Measurements from ENCODE around the gene C1orf210.

Gene C1orf210

DNA sequence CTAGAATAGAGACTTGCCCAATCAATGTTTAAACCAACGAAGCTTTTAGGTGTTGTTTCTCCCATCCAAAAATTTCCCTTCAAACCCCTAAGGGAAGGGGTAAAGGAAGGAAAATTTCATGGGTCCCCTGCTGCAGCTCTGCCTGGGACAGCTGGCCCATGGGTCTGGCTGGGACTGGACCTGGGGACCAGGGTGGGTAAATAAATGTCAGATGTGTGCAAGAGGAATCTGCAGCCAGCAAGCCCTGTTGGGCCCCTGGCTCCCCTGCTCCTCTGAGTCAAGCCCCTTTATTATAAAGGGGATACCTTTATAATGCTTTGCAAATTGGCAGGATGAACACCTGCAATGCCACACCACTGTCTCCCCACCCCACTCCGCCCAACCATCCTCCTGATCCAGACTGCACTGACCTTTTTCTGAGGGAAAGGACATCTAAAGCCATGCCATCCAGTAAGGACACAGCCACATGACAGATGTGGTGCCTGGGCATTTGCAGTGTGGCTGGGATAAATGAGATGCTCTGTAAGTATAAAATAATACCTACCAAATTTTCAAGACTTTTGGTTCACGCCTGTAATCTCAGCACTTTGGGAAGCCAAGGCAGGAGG is 17.5 kb downstream of the C1orf210 start:
- TF ChIP-seq ZNF274 (IDR thresholded peaks at IDR 0.05; ENCODE audit: low read depth, low read length), result no peak

DNA sequence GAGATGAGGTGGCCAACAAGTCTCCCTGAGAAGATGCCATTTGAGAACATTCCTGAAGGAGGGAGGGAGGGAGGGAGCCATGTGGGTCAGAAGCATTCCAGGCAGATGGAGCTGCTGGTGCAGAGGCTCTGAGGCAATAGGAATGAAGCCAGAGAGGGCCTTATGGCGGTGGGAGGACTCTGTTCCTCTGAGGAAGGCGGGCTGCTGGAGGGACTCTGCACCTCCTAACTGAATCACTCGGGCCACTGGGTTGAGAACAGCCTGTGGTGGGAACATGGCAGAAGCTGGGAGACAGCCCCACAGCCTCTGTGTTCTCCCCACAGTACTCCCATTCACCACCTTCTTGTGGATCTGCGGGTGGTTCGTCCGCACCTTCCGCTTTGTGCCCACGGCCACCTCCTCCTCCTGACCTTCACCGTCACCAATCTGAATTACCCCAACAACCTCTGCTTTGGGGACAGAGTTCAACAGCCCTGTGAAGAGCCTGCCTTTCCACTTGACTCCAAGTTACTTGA is 18.0 kb downstream of the C1orf210 start:
- no peak overlapping the region for H3K4me3 ChIP-seq (ENCODE audit: low read length)
- TF ChIP-seq ZNF274 (IDR thresholded peaks at IDR 0.05; ENCODE audit: low read depth, low read length), result no peak

More for the DNA sequence above, 17.5 kb downstream of the C1orf210 start:
- H3K4me3 ChIP-seq (ENCODE audit: low read length), result no peak overlapping the region

DNA sequence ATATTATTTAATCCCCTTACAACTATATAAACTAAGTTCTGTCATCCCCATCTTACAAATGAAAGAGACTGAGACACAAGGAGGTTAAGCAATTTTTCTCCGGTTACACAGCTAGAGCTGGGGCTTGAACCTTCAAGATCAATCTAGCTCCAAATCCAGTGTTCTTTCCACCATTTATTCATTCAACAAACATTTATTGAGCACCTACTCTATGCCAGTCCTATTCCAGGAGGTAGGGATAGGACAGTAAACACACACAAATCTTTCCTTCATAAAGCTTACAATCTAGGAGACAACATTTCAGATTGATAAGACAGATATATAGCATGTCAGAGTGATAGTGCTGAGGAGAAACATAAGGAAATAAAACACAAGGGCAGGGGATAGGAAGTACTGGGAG is 18.5 kb downstream of the C1orf210 start:
- no peak overlapping the region for H3K4me3 ChIP-seq (ENCODE audit: low read length)
- TF ChIP-seq ZNF274 (IDR thresholded peaks at IDR 0.05; ENCODE audit: low read depth, low read length), result no peak

GRCh38 chr1:43265431-43265830 is 19.9 kb downstream of the C1orf210 start:
- TF ChIP-seq ZNF274 (IDR thresholded peaks at IDR 0.05; ENCODE audit: low read depth, low read length), result no peak
- no peak overlapping the region for H3K4me3 ChIP-seq (ENCODE audit: low read length)

DNA sequence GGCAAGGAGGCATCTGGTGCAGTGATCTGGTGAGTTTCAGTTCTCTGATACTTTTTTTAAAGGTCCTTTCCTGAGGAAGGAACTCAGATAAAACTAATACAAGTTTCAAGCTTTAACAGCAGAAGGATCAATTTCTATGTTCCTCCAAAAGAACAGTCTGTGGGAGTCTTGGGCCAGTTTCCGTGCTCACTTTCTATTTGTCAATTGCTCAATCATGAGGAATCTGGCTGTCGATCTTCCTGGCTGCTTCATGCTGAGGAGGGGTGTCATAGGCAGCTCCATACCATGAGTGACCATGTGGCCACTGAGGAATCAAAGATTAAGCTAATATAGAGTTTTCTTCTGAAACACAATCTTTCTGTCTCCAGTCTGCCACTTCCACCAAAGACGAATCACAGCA is 27.0 kb downstream of the C1orf210 start:
- no peak overlapping the region for H3K4me3 ChIP-seq (ENCODE audit: low read length)
- no peak for TF ChIP-seq ZNF274 (IDR thresholded peaks at IDR 0.05; ENCODE audit: low read depth, low read length)

DNA sequence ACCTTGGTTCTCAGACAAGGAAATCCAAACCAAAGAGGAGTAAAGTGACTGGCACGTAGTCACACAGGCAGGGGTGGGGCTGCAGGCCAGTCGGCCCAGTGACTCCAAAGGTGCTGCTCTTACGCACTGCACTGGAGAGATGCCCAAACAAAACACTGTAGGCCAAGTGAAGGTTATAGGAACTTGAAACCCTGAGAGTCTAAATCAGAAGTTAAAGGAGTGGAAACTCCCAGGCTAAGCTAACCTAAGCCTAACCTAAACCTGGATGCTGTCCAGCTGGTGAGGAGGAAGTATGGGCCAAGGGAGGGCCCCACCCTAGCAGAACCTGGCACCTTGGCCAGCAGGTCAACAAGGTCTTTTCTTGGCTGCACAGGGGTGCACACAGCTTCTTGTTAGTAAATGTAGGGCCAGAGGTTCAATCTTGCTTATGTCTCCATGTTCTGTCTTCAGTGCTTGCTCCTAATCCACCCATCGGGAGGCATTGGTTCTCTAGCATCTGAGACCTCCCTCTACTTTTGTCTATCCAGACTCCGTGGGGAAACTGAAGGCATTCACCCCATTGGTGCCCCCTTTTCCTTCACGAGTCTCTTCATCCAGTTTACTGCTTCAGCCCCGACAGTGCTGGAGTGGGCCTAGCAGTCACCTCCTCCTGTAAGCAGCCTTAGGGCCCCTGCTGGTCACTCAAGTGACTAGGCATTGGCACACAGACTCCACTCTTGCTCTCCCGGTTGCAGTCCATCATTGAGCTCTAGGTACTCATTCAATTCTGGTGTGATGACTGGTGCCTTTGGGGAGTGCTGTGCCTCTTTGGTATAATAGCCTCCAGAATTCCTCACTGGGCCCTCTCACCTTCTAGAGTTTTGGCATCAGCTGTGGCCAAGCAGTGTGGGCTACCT is 28.5 kb downstream of the C1orf210 start:
- H3K4me3 ChIP-seq (ENCODE audit: low read length), result no peak overlapping the region
- no peak for TF ChIP-seq ZNF274 (IDR thresholded peaks at IDR 0.05; ENCODE audit: low read depth, low read length)

DNA sequence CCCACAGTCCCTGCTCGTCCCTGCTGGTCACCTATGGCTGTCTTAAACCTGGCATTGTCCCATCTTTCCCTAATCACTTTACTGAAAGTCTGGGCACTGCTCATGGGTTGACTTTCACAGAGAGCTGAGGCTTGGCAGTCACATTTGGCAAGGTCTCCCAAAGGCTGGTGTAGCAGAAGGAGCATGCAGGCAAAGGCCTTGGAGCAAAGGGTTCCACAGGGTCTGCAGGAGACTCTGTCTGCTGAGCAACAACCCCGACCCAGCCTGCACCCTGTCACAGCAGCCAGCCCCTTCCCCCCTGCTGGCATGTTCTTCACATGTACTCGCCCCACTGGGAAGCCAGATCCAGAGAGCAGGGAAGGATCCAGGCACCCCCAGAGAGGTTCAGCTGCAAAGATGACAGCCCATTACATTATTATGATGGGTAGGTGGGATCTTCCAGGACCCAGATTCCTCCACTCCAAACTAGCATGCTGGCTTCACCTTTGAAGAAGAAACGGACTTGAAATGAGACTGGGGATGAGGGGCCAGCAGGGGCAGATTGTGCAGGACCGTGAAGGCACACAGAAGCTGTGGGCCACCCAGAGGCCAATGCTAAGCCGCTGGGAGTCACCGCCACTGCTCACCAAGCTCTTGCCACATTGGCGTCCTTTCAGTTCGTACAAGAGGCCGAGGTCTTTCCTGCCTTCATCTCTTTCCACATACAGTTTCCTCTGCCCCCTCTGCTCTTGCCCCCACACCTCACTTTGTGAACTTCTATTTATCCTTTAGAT is 29.8 kb downstream of the C1orf210 start:
- H3K4me3 ChIP-seq (ENCODE audit: low read length), result no peak overlapping the region
- TF ChIP-seq ZNF274 (IDR thresholded peaks at IDR 0.05; ENCODE audit: low read depth, low read length), result no peak

DNA sequence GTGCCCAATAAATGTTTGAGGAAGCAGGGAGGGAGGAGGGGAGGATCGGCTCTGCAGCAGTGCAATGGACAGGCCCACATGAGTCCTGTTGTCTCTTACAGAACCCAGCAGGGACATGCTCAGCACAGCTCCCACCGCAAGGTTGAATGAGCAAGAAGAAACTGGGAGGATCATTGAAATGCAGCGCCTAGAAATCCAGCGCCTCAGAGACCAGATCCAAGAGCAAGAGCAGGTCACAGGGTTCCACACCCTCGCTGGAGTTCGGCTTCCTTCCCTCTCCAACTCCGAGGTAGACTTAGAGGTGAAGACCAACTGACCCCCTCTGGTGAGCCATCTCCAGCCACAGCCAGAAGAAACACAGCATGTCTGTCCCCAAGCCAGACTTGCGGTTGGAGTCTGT is 31.5 kb downstream of the C1orf210 start:
- no peak overlapping the region for H3K4me3 ChIP-seq (ENCODE audit: low read length)
- no peak for TF ChIP-seq ZNF274 (IDR thresholded peaks at IDR 0.05; ENCODE audit: low read depth, low read length)

GRCh38 chr1:43253173-43253572 is 32.2 kb downstream of the C1orf210 start:
- no peak overlapping the region for H3K4me3 ChIP-seq (ENCODE audit: low read length)
- TF ChIP-seq ZNF274 (IDR thresholded peaks at IDR 0.05; ENCODE audit: low read depth, low read length), result no peak

DNA sequence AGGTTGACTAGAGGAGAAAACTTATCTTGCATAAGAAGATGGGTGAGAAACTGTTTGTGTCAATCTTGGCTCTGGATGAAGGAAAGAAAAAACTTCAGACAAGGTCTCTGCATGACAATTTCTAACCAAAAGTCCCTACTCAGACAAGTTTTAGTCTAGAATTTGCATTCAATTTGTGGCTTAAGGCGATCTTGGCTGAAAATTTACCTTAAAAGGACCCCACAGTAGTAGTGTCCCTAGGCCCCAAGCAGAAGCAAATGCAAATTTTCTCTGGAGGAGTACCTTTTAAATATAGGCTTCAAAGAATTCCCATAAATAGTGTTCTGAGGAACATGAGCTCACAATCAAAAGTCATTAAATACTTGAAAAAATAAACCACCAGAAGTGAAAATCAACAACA is 33.2 kb downstream of the C1orf210 start:
- no peak overlapping the region for H3K4me3 ChIP-seq (ENCODE audit: low read length)
- no peak for TF ChIP-seq ZNF274 (IDR thresholded peaks at IDR 0.05; ENCODE audit: low read depth, low read length)

DNA sequence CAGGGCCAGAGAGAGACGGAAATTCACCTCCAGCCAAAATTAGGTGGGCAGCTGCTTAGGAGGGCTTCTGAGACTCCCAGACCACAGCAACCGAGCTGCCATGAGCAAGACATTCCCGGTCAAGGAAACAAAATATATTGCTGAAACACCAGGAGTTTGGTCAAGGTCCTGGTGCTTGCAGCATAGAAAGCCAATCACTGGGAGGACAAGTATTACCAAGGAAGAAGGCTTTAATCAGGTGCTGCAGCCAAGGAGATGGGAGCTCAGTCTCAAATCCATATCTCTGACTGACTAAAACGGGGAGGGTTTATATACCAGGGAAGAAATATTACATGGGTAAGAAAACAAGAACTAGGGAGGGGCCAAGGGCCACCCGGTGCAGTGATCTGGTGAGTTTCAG is 34.4 kb downstream of the C1orf210 start:
- no peak for TF ChIP-seq ZNF274 (IDR thresholded peaks at IDR 0.05; ENCODE audit: low read depth, low read length)
- no peak overlapping the region for H3K4me3 ChIP-seq (ENCODE audit: low read length)

- no peak for TF ChIP-seq ZNF274 (IDR thresholded peaks at IDR 0.05; ENCODE audit: low read depth, low read length)
- H3K4me3 ChIP-seq (ENCODE audit: low read length), result no peak overlapping the region
Observed at GRCh38 chr1:43250351-43250761, 35.0 kb downstream of the C1orf210 start.

DNA sequence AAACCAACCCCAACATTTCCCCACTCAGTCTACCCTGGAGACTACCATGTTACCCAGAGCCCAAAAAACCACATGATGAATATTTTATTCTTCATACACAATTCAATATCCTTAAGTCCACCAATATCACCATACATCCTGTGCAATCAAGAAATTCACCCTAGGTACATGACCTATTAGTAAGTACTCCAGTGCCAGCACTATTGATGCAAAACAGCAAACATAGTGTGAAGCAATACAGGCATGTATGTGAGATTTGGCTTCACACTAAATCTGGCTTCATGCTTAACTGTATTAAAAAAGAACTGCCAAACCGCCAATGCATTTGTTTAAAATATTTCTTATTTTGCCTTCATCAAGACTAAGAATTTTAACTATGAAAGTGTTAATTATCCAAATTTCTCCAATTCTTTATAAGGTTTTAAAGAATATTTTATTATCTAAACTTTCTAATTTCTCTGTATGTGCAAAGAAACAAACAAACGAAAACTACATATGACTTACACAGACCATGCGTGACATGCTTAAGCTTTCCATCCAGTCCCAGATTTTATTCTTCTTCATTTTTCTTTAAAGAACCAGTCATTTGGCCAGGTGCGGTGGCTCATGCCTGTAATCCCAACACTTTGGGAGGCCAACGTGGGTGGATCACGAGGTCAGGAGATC is 38.0 kb downstream of the C1orf210 start:
- TF ChIP-seq ZNF274 (IDR thresholded peaks at IDR 0.05; ENCODE audit: low read depth, low read length), result no peak

More for the DNA sequence above, 38.0 kb downstream of the C1orf210 start:
- no peak overlapping the region for H3K4me3 ChIP-seq (ENCODE audit: low read length)
